Measurements from ENCODE around the gene CRACR2B.

The CRACR2B gene

DNA sequence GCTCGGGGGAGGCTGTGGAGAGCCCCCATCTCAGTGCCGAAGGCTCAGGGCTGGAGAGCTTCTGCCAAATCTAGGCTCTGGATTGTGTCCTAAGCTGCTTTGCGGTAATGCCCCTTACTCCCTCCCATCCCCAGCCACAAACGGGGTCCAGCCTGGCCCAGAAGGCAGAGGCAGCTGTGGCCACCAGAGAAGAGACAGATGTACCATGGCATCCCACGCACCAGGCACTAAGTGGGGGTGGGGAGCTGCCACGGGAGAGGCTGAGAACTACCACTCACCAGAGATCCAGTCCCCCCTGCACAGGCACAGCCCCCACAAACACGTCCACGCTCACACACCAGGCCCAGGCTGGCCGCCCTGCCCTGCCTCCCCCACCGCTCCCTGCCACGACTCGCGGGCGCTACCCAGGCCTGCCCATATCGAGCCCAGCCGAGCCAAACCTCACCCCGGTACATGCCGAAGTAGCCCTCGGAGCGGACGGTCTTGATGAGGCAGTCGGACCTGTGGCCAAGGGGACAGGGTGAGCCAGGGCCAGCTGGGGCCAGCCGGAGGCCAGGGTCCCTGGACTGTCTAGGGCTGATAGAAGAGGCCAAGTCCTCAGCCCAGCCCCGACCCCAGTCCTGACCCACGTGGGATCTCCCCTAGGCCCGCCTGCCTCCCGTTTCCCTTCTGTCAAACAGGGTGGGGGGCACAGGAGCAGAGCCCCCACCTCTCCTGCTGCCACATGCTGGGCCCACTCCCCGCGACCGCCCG lies 33.5 kb upstream of the CRACR2B start:
- no peaks in the 10 kb centered on the region for H3K27me3 Mint-ChIP-seq (ENCODE audit: low read depth, poor library complexity)
- no peak overlapping the region for H3K4me3 Mint-ChIP-seq
- H3K4me1 Mint-ChIP-seq, result peaks cover 20% of the 10 kb centered on the region
- no peaks in the 10 kb centered on the region for H3K9me3 Mint-ChIP-seq
- no peak overlapping the region for H3K27ac Mint-ChIP-seq
- TF ChIP-seq, protein P1, sequence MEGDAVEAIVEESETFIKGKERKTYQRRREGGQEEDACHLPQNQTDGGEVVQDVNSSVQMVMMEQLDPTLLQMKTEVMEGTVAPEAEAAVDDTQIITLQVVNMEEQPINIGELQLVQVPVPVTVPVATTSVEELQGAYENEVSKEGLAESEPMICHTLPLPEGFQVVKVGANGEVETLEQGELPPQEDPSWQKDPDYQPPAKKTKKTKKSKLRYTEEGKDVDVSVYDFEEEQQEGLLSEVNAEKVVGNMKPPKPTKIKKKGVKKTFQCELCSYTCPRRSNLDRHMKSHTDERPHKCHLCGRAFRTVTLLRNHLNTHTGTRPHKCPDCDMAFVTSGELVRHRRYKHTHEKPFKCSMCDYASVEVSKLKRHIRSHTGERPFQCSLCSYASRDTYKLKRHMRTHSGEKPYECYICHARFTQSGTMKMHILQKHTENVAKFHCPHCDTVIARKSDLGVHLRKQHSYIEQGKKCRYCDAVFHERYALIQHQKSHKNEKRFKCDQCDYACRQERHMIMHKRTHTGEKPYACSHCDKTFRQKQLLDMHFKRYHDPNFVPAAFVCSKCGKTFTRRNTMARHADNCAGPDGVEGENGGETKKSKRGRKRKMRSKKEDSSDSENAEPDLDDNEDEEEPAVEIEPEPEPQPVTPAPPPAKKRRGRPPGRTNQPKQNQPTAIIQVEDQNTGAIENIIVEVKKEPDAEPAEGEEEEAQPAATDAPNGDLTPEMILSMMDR (IDR thresholded peaks at IDR 0.05), result no peak
- no peaks in the 10 kb centered on the region for H3K36me3 Mint-ChIP-seq (ENCODE audit: low read depth)
- no peak for DNase-seq

DNA sequence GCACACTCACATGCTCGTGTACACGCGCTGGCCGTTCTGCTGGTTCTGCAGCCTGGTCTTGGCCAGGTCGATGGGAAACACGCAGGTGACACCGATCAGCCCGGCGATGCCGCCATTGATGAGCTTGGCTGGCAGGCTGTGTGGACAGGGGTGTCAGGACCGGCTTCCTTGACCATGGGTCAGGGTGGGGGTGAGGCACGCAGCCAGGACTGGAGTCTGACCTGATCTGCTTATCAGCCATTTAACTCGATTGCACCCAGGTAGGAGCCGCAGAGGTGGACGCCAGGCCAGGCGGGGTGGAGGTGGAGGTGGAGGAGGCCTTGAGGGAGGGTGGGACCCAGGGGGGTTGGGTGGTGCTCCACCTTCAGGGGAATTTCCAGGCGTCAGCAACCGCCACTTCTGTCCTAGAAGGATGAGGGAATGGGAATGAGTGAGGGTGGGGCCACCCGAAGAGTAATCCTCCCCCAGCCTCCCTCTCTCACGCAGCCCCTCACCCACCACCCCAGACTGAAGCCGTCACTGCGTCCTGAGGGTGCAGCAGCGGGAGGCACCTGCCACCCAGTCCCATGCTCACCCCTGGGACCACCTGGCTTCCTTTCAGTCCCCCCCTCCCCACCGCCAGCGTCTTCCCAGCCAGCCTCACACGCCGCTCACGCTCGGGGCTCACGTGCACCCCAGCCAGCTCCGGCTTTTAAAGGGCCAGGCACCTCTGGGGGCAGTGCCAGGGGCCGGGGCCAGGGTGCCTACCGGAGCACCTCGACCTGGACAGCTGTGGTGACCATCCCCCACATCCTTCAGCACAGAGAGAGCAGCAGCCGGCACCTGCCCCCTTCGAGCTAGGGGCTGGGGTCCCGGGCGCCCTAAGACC lies 32.7 kb upstream of the CRACR2B start:
- H3K4me3 Mint-ChIP-seq, result no peak overlapping the region
- H3K36me3 Mint-ChIP-seq (ENCODE audit: low read depth), result no peaks in the 10 kb centered on the region
- peaks cover 20% of the 10 kb centered on the region for H3K4me1 Mint-ChIP-seq
- no peaks in the 10 kb centered on the region for H3K27me3 Mint-ChIP-seq (ENCODE audit: low read depth, poor library complexity)
- TF ChIP-seq, protein P1 (IDR thresholded peaks at IDR 0.05), result no peak
- H3K27ac Mint-ChIP-seq, result no peak overlapping the region
- H3K9me3 Mint-ChIP-seq, result no peaks in the 10 kb centered on the region
- no peak for DNase-seq

DNA sequence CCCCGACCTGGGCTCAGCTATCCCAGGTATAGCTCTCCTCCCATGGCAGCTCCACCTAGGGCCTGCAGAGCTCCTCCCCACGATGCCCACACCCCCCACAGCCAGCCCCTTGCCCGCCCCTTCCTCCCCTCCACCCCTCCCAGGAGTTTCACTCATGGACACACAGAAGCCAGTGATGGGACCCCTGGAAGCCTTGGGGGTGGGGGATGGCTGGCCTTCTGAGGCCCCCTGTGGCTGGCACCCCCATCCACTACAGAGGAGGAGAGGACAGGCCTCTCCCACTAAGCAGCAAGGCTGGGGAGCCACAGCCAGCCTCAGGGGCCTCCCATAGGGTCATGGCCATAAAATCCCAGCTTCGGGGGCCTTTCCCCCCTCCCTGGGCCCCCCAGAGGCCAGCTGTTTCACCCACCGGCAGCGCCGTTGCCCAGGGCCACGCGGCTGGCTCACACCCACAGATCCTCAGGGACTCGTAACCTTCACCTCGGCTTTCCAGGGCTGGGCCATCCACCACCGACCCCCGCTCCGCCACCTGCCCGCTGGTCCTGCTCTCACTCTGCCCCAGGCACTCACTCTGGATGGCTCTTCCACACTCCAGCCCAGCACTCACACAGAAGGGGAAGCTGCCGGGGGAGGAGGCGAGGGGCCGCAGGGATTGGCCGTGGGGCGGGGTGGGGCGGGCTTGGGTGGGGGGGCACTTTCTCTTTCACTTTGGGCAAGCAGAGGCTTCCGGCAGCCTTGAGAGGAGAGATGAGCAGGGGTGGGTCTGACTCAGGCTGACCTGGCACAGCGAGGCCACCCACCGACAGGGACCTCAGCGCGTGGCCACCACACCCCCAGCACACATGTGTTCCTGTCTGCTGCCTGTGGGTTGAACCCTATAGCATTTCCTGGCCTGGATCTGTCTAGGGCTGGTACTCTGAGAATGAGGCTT lies 31.8 kb upstream of the CRACR2B start:
- peaks cover 16% of the 10 kb centered on the region for H3K4me1 Mint-ChIP-seq
- peak overlapping the region; percentile 86 for H3K4me3 Mint-ChIP-seq
- no peak overlapping the region for H3K27ac Mint-ChIP-seq
- DNase-seq, result peak; percentile 47
- H3K36me3 Mint-ChIP-seq (ENCODE audit: low read depth), result no peaks in the 10 kb centered on the region
- no peaks in the 10 kb centered on the region for H3K9me3 Mint-ChIP-seq
- TF ChIP-seq, protein P1 (IDR thresholded peaks at IDR 0.05), result no peak
- no peaks in the 10 kb centered on the region for H3K27me3 Mint-ChIP-seq (ENCODE audit: low read depth, poor library complexity)

DNA sequence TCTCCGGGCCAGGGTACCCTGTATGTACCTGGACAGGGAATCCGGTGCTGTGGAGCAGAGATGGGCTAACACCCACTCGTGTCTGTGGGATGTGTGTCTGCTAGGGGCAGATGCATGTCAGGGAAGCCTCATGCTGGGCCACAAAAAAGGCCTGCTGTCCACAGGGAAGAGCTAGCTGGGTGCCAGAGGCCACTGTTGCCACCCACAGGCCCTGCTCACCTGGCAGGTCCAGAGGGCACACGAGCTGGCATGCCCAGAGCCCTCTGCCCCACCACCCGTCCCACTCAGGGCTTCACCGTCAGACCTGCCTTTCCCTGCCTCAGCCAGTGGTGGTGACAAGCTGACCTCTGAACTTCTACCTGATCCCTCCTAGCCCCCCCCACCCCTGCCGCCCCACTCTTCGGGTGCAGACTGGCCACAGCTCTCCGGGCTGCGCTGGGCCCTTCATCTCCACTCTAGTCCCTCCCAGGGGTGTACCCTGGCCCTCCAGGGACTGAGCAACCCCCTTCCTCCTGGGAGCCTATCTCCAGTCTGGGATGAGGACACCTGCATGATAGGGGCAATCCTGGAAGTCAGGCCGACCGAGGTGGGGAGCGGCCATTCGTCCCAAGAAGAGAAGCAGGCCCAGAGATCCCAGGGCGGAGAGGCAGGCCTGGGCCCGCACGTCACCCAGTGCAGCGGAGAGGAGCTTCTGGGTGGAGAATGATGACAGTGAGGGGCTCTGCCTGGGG lies 31.0 kb upstream of the CRACR2B start:
- TF ChIP-seq, protein P1 (IDR thresholded peaks at IDR 0.05), result no peak
- Mint-ChIP-seq H3K4me1 (peaks cover 16% of the 10 kb centered on the region), H3K27me3 (ENCODE audit: low read depth, poor library complexity) (no peaks in the 10 kb centered on the region), H3K36me3 (ENCODE audit: low read depth) (no peaks in the 10 kb centered on the region), H3K9me3 (no peaks in the 10 kb centered on the region), H3K27ac (no peak overlapping the region), H3K4me3 (peak overlapping the region; percentile 86)
- no peak for DNase-seq
